Thyroid gland (tissue), 4 donors: ENCODE results near the gene RUSF1.

Experiments
- POLR2A ChIP-seq, 2 donors: fragments of 450-650 bp; IDR thresholded peaks; one replicate each; pipeline ENCODE4 v1.6.1; 2017; ENCODE audit warnings: antibody characterized with exemption in 2 of 2, mild to moderate bottlenecking in 2 of 2, moderate library complexity in 1 of 2
- TF ChIP-seq, protein P1 (sequence below), 6 experiments: fragments of 200-600 bp in 3 of 6; fragments of 450-650 bp in 3 of 6; sonication (generic) in 3 of 6; IDR thresholded peaks; one replicate each; pipeline ENCODE4 v1.5.1; 2016 to 2019; ENCODE audit warnings: antibody characterized with exemption in 6 of 6, mild to moderate bottlenecking in 2 of 6, inconsistent platforms in 1 of 6, moderate library complexity in 1 of 6

DNA sequence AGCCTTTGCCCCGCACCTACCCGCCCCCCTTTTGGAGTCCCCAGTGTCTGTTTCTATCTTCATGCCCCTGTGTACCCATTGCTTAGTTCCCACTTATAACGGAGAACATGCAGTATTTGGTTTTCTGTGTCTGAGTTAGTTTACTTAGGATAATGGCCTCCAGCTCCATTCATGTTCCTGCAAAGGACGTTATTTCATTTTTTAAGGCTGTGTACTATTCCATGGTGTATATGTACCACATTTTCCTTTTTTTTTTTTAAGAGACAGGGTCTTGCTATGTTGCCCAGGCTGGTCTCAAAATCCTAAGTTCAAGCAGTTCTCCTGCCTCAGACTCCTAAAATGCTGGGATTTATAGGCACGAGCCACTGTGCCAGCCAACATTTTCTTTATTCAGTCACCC is 40.3 kb downstream of the RUSF1 start:
- no peak for TF ChIP-seq POLR2A (IDR thresholded peaks at IDR 0.05)
- TF ChIP-seq, protein P1, sequence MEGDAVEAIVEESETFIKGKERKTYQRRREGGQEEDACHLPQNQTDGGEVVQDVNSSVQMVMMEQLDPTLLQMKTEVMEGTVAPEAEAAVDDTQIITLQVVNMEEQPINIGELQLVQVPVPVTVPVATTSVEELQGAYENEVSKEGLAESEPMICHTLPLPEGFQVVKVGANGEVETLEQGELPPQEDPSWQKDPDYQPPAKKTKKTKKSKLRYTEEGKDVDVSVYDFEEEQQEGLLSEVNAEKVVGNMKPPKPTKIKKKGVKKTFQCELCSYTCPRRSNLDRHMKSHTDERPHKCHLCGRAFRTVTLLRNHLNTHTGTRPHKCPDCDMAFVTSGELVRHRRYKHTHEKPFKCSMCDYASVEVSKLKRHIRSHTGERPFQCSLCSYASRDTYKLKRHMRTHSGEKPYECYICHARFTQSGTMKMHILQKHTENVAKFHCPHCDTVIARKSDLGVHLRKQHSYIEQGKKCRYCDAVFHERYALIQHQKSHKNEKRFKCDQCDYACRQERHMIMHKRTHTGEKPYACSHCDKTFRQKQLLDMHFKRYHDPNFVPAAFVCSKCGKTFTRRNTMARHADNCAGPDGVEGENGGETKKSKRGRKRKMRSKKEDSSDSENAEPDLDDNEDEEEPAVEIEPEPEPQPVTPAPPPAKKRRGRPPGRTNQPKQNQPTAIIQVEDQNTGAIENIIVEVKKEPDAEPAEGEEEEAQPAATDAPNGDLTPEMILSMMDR (IDR thresholded peaks at IDR 0.05) = no peak
